Glomerular endothelial cell (primary cell): ENCODE measurements around the gene SF3B1. TPM values are rescaled to one million over a fixed set of nuclear protein-coding genes. Genes with fewer than 3 reads are reported as not detected.
"Not testable (repeated sequence)": the region's sequence is repeated elsewhere in the genome, so short reads cannot be mapped to it uniquely, and the experiment has no call there.

Experiments
- DNase-seq: peaks from one replicate; pipeline ENCODE4 v3.0.0-alpha.2; 2011; ENCODE audit warnings: low read depth, low spot score; ENCODE audit errors: extremely low read depth
- total RNA-seq: library from RNA; depleted of rRNA; stranded (reverse); fragments of >200 nt; gene quantifications from 2 replicates; pipeline ENCODE4 v1.2.3, GENCODE V29; 2015

SF3B1 gene
- total RNA-seq, 1 donor from 2014 or later: 188 TPM

DNA sequence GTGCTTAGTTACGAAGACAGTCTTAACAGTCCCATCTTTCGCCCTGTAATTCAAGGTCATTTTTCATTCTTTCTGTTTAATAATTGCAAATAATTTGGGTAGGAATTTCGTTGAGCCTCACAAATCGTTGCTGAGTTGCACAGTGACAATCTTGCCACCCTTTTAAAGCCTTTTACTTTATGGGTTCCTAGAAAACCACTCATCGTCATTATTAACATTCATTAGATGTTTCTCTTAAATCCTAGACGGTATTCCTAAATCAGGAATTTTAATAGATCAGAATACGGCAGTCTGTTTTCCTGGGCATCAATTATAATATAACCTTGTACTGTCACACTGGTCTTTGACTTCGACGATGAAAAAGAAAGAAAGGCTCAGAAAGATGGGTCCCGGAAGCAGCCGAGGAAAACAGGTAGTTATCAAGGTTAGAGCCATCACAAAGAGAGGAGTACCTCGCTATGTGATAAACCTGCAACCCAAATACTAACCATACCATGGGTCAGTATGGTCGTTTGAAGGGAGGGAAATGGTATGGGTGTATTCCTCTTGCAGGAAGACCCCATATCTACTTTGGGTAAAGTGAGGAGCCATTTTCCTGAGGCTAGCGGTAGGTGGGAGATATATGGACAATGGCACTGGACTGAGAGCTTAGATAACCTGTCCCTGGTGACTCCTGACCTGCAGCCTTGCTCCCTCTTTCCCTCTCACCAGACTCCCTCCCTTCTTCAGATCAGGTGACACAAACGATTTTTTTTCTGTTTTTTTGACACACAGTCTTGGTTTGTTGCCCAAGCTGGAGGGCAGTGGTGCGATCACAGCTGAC, 981 bp upstream of the SF3B1 start:
- DNase-seq: no peak

DNA sequence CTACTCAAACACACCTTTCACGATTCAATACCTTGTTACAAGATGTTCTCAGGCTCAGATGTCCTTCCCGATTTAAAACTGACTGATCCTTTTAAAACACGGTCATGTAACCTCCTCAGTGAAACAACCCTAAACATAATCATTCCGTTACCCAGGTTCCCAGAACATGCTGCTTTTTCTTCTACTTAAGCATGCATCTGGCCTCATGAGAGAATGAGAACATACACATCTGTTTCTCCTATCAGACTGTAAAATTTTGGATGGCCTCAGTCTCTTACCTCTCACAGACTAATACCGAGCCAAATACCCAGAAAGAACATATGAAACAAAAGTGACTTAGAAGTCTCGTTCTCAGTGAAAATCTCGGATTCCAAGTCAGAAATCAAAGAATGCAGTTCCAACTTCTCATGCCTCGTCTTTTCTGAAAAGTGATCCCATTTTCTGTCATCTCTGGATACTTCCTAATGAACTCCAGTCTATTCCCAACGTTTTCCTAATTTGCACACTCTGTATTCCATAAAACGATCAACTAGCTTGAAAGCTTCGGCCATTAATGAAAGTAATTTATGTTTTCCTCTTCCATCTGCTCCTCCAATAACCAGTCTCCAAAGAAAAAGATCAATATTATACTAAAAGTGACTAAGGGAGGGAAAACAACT, 919 bp downstream of the SF3B1 start:
- DNase-seq: no peak

DNA sequence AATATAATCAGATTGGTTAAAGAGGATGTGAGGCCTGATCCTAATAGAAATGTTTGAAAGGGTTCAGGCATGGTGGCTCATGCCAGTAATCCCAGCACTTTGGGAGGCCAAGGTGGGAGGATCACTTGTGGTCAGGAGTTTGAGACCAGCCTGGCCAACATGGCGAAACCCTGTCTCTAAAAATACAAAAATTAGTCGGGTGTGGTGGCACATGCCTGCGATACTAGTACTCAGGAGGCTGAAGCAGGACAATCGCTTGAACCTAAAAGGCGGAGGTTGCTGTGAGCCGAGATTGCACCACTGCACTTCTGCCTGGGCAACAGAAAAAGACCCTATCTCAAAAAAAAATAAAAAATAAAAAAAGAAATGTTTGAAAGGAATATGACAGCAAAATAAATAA, 2.3 kb downstream of the SF3B1 start:
- not testable (repeated sequence) for DNase-seq

- no peak for DNase-seq
Observed at GRCh38 chr2:197431858-197432257, 3.0 kb downstream of the SF3B1 start.

DNA sequence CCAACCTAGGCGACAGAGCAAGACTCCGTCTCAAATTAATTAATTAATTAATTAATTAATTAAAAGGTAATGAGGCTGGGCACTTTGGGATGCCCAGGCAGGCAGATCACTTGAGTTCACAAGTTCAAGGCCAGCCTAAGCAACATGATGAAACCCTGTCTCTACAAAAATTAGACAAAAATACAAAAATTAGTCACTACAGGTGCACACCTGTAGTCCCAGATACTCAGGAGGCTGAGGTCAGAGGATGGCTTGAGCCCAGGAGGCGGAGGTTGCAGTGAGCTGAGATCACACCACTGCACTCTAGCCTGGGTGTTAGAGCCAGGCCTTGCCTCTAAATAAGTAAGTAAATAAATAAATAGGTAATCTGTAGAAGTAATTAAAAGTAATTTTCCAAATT, 6.8 kb downstream of the SF3B1 start:
- no peak for DNase-seq

DNA sequence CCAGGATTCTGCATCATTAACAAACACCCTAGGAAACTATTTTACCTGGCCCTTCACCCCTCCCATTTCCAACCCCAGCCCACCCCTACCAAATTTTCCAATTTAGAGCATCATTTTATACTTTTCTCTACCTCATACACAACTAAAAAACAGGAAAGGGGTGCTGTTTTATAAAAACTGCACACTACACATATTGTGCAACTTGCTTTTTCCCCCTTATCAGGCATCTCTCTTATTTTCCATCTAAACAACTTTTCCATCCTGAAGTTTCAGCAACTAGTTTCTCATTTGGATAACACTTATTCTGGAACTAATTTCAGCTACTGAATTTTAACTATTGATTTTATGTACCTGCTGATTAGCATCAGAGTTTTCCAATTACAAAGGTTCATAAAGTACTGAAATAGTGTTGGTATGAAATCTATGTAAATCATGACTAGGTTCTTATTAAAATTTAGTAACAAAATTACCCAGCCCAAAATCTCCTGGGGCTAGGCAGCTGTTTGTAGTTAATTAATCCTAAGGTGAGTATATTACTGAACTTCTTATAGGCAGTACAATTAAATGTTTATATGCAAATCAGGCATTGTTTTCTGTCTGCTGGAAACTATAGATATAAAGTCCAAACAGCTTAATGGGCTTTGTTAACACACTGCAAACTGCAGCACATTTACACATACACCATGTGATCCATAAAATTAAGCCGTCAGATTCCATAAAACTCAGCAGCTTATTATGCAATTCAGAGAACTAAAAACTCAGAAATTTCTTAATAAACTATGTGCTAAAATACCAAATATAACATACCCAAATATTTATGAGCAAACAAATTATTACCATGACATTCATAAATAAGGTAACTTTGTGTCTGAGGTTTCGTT, 7.9 kb downstream of the SF3B1 start:
- DNase-seq: no peak

- no peak for DNase-seq
Observed at GRCh38 chr2:197425550-197425949, 9.3 kb downstream of the SF3B1 start.

GRCh38 chr2:197423307-197423706, 11.5 kb downstream of the SF3B1 start:
- DNase-seq: no peak

GRCh38 chr2:197419438-197419837, 15.4 kb downstream of the SF3B1 start:
- no peak for DNase-seq

DNA sequence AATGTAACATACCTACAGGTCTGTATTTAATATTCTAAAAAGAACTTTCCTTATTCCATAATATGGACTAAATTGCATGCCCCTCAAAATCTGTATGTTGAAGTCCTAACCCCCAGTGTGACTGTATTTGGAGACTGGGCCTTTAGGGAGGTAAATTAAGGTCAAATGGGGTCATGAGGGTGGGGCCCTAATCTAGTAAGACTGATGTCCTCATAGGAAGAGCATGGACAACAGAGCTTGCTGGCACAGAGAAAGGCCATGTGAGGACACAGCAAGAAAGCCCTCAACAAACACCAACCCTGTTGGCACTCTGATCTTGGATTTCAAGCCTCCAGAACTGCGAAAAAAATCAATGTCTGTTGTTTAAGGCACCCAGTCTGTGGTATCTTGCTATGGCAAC, 18.6 kb downstream of the SF3B1 start:
- no peak for DNase-seq

DNA sequence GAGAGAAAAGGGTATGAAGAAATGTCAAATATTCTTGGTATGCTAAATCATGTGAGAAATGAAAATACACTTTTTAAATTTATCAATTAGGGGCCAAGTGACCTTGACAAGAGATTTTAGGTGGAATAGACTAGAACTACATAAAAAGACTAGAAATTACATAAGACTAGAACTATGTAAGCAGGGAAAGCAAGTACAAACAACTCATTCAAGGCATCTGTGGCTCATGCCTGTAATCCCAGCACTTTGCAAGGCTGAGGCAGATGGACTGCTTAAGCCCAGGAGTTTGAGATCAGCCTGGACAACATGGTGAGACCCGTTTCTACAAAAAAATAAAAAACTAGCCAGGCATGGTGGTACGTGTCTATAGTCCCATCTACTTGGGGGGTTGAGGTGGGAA, 20.3 kb downstream of the SF3B1 start:
- DNase-seq: no peak

GRCh38 chr2:197414039-197414438, 20.8 kb downstream of the SF3B1 start:
- DNase-seq: no peak

- no peak for DNase-seq
Observed at GRCh38 chr2:197405582-197405981, 29.2 kb downstream of the SF3B1 start.

- DNase-seq: no peak
Observed at GRCh38 chr2:197399887-197400540, 34.8 kb downstream of the SF3B1 start.

- no peak for DNase-seq
Observed at GRCh38 chr2:197398913-197399312, 35.9 kb downstream of the SF3B1 start.

DNA sequence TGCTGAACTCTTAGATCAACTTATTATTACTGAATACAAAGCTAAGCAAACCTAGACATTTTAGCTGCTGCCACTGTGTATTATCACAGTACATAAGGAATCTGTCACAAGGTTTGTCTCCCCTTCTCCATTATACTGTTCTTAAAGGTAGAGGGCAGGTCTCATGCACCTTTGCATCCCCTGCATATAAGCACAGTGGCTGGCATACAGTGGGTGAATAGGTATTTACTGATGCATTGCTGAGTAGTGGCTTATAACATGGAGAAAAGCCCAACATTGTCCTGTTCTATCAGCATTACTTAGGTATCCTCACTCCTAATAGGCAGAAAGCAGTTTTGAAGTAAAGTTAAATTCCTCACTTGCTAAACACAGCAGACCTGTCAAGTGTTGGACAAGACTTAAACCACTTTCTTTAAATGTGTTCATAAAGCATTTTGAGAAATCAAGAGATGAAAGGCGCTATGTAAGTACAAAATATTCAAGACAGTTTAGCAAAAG, 43.6 kb downstream of the SF3B1 start:
- DNase-seq: no peak

DNA sequence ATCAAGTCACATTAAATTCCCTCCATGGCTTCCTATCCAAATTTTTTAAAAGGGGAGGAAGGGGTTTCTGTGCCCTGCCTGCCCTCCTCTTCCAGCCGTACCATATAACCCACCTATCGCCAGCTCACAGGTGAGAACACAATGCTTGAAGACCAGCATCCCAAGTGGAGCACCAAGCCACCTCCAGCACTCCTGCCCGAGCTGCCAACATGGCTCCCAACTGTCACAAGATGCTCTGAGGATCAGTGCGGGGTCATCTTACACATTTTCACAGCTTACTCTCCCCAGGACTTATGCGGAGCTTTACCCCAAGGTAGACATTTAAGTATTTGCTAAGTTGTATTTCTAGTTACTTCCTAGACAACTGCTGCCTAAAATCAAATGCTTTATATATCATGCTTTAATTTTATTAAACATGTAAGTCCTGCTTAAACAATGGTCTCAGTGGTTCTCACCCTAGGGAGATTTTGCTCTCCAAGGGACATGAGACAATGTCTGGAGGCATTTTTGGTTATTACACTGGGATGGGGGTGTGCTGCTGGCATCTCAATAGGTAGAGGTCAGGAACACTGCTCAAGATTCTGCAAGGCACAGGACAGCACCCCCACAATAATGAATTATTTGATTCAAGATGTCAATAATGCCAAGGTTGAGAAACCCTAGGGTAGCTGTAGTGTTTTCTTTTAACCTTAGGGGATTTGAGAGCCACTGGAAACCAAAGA, 45.8 kb downstream of the SF3B1 start:
- DNase-seq: no peak

GRCh38 chr2:197387179-197387578, 47.6 kb downstream of the SF3B1 start:
- DNase-seq: no peak

GRCh38 chr2:197386242-197386641, 48.6 kb downstream of the SF3B1 start:
- no peak for DNase-seq

DNA sequence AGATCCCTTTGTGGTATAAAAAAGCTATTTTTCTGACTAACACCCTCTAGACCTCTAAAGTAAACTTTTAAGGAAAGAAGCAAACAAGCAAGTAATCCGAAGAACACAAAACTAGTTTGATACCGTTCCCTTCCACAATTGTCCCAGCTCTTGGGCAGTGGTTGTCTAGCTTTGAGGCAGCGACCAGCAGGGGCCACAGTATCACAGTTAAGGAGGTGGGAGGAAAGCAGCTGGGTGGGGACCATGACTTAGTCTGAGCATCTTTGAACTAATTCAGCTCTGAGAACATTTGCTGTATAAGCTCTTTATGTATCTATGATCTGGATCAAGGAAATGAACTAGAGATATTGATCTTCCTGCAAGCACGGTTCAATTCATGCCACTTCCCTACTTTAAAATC, 51.0 kb downstream of the SF3B1 start:
- DNase-seq: no peak
